IPS-18a (cell line): Measurements from ENCODE around the gene RBM22.
A peak's percentile ranks its signal among the peaks of the same experiment; 100 is the strongest.
"Not testable (repeated sequence)": the region's sequence is repeated elsewhere in the genome, so short reads cannot be mapped to it uniquely, and the experiment has no call there.

ENCODE experiments used
- H3K27ac ChIP-seq: one replicate; pipeline ENCODE4 v1.5.1; 2013; ENCODE audit warnings: low read length
- H3K27me3 ChIP-seq: one replicate; pipeline ENCODE4 v1.6.1; 2013; ENCODE audit warnings: mild to moderate bottlenecking, low read length; ENCODE audit not compliant: control insufficient read depth, insufficient read depth
- H3K36me3 ChIP-seq: one replicate; pipeline ENCODE4 v1.6.1; 2013; ENCODE audit warnings: low read depth, low read length; ENCODE audit not compliant: control insufficient read depth
- H3K4me1 ChIP-seq: one replicate; pipeline ENCODE4 v1.6.1; 2013; ENCODE audit warnings: low read depth, low read length; ENCODE audit not compliant: control insufficient read depth
- H3K4me3 ChIP-seq: one replicate; pipeline ENCODE4 v1.5.1; 2013; ENCODE audit warnings: low read length
- H3K9ac ChIP-seq: one replicate; pipeline ENCODE4 v1.6.1; 2013; ENCODE audit warnings: mild to moderate bottlenecking, low read length, moderate library complexity
- H3K9me3 ChIP-seq: one replicate; pipeline ENCODE4 v1.6.1; 2013; ENCODE audit warnings: low read depth, low read length; ENCODE audit not compliant: control insufficient read depth

Gene RBM22

GRCh38 chr5:150700594-150701377, at the start of gene RBM22:
RBM22 (minus strand) TSS chr5:150701062; CDS start chr5:150700985, 77 bp downstream.
- peak within 1 kb of the TSS; percentile 92 for H3K27ac ChIP-seq
- peaks cover 7% of the 10 kb centered on the region for H3K27me3 ChIP-seq
- no peaks in the 10 kb centered on the region for H3K9me3 ChIP-seq
- H3K4me3 ChIP-seq = peak within 1 kb of the TSS; percentile 98
- peaks cover 33% of the 10 kb centered on the region for H3K36me3 ChIP-seq
- peaks cover 8% of the 10 kb centered on the region for H3K4me1 ChIP-seq
- peak within 1 kb of the TSS; percentile 98 for H3K9ac ChIP-seq

GRCh38 chr5:150750469-150750868, 49.6 kb upstream of the RBM22 start:
- H3K27ac ChIP-seq = no peak overlapping the region
- no peak overlapping the region for H3K9ac ChIP-seq
- no peaks in the 10 kb centered on the region for H3K27me3 ChIP-seq
- H3K4me1 ChIP-seq = no peaks in the 10 kb centered on the region
- H3K9me3 ChIP-seq = no peaks in the 10 kb centered on the region
- peaks cover 46% of the 10 kb centered on the region for H3K36me3 ChIP-seq
- no peak overlapping the region for H3K4me3 ChIP-seq

DNA sequence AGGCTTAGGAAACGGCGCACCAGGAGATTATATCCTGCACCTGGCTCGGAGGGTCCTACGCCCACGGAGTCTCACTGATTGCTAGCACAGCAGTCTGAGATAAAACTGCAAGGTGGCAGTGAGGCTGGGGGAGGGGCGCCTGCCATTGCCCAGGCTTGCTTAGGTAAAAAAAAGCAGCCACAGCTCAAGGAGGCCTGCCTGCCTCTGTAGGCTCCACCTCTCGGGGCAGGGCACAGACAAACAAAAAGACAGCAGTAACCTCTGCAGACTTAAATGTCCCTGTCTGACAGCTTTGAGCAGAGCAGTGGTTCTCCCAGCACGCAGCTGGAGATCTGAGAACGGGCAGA, 42.3 kb upstream of the RBM22 start:
- not testable (repeated sequence) for H3K27ac ChIP-seq, H3K4me3 ChIP-seq, H3K9me3 ChIP-seq, H3K9ac ChIP-seq, H3K27me3 ChIP-seq, H3K4me1 ChIP-seq
- peaks cover 12% of the 10 kb centered on the region for H3K36me3 ChIP-seq

- H3K4me3 ChIP-seq, H3K4me1 ChIP-seq, H3K27ac ChIP-seq, H3K9ac ChIP-seq, H3K9me3 ChIP-seq, H3K27me3 ChIP-seq: not testable (repeated sequence)
- peaks cover 12% of the 10 kb centered on the region for H3K36me3 ChIP-seq
Measured at GRCh38 chr5:150742455-150743141, 41.7 kb upstream of the RBM22 start.

GRCh38 chr5:150740992-150741391, 40.1 kb upstream of the RBM22 start:
- Histone ChIP-seq H3K9ac (no peak overlapping the region), H3K27me3 (no peaks in the 10 kb centered on the region), H3K36me3 (peaks cover 12% of the 10 kb centered on the region), H3K27ac (no peak overlapping the region), H3K4me1 (peaks cover 14% of the 10 kb centered on the region), H3K4me3 (no peak overlapping the region), H3K9me3 (peaks cover 5% of the 10 kb centered on the region)

DNA sequence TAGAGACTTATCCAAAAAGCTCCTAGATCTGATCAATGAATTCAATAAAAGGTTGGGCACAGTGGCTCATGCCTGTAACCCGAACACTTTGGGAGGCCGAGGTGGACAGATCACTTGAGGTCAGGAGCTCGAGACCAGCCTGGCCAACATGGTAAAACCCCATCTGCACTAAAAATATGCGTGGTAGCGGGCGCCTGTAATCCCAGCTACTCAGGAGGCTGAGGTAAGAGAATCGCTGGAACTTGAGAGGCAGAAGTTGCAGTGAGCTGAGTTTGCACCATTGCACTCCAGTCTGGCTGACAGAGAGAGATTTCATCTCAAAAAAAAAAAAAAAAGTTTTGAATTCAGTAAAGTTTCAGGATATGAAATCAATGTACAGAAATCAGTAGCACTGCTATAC, 38.0 kb upstream of the RBM22 start:
- H3K36me3 ChIP-seq = peaks cover 12% of the 10 kb centered on the region
- no peak overlapping the region for H3K27ac ChIP-seq

GRCh38 chr5:150734579-150735384, 33.9 kb upstream of the RBM22 start:
- Histone ChIP-seq H3K4me3 (no peak overlapping the region), H3K4me1 (peaks cover 14% of the 10 kb centered on the region), H3K36me3 (peaks cover 33% of the 10 kb centered on the region), H3K27ac (no peak overlapping the region), H3K27me3 (no peaks in the 10 kb centered on the region), H3K9ac (no peak overlapping the region), H3K9me3 (peaks cover 5% of the 10 kb centered on the region)

More for the DNA sequence above, 38.0 kb upstream of the RBM22 start:
- Histone ChIP-seq H3K9me3 (peaks cover 5% of the 10 kb centered on the region), H3K4me3 (no peak overlapping the region), H3K4me1 (peaks cover 14% of the 10 kb centered on the region), H3K9ac (no peak overlapping the region), H3K27me3 (no peaks in the 10 kb centered on the region)

GRCh38 chr5:150731669-150732242, 30.9 kb upstream of the RBM22 start:
- Histone ChIP-seq H3K4me3 (no peak overlapping the region), H3K27me3 (no peaks in the 10 kb centered on the region), H3K27ac (no peak overlapping the region), H3K9ac (no peak overlapping the region), H3K36me3 (peaks cover 54% of the 10 kb centered on the region), H3K9me3 (peaks cover 5% of the 10 kb centered on the region), H3K4me1 (no peaks in the 10 kb centered on the region)

GRCh38 chr5:150729859-150730258, 29.0 kb upstream of the RBM22 start:
- Histone ChIP-seq H3K36me3 (peaks cover 56% of the 10 kb centered on the region), H3K27me3 (no peaks in the 10 kb centered on the region), H3K9me3 (no peaks in the 10 kb centered on the region), H3K27ac (no peak overlapping the region), H3K9ac (no peak overlapping the region), H3K4me3 (no peak overlapping the region), H3K4me1 (no peaks in the 10 kb centered on the region)

GRCh38 chr5:150723845-150724244, 23.0 kb upstream of the RBM22 start:
- Histone ChIP-seq H3K36me3 (peaks cover 60% of the 10 kb centered on the region), H3K27ac (no peak overlapping the region), H3K4me1 (no peaks in the 10 kb centered on the region), H3K27me3 (no peaks in the 10 kb centered on the region), H3K9ac (no peak overlapping the region), H3K4me3 (no peak overlapping the region), H3K9me3 (no peaks in the 10 kb centered on the region)

GRCh38 chr5:150710165-150710564, 9.3 kb upstream of the RBM22 start:
- H3K4me3 ChIP-seq = no peak overlapping the region
- H3K36me3 ChIP-seq = peaks cover 40% of the 10 kb centered on the region
- H3K4me1 ChIP-seq = no peaks in the 10 kb centered on the region
- no peaks in the 10 kb centered on the region for H3K9me3 ChIP-seq
- H3K27me3 ChIP-seq = no peaks in the 10 kb centered on the region
- H3K9ac ChIP-seq = no peak overlapping the region
- no peak overlapping the region for H3K27ac ChIP-seq
